ENCODE data around the gene ADAMTS2. TPM values are rescaled to one million over a fixed set of nuclear protein-coding genes. Genes with fewer than 3 reads are reported as not detected.

ADAMTS2 gene
- polyA plus RNA-seq, 1 experiment: 129 TPM

- CTCF ChIA-PET: interaction anchor here (1.2 to 2.0 kb wide), 2 partner anchors 23 to 199 kb away, joined by 3 to 8 read pairs; no protein-coding TSS in a partner anchor
- Histone ChIP-seq H3K36me3 (ENCODE audit: control insufficient read depth, insufficient read depth, low read length) (peaks cover 13% of the 10 kb centered on the region), H3K4me3 (ENCODE audit: low read depth, low read length) (no peak overlapping the region), H3K27me3 (ENCODE audit: control insufficient read depth, insufficient read depth, low read length) (no peaks in the 10 kb centered on the region)
- POLR2A ChIA-PET: no interaction called here
- TF ChIP-seq CTCF (IDR thresholded peaks at IDR 0.05; ENCODE audit: insufficient read depth, low read depth, low read length): no peak
- DNase-seq (ENCODE audit: low read depth): no peak
These were observed 201.8 kb downstream of the ADAMTS2 start for GRCh38 chr5:179143446-179143845.

- CTCF ChIA-PET: interaction anchor here (1.2 to 2.0 kb wide), 2 partner anchors 24 to 200 kb away, joined by 3 to 8 read pairs; no protein-coding TSS in a partner anchor
- peak; percentile 44 for DNase-seq (ENCODE audit: low read depth)
- TF ChIP-seq CTCF (IDR thresholded peaks at IDR 0.05; ENCODE audit: insufficient read depth, low read depth, low read length): no peak
- no peaks in the 10 kb centered on the region for H3K27me3 ChIP-seq (ENCODE audit: control insufficient read depth, insufficient read depth, low read length)
- peaks cover 16% of the 10 kb centered on the region for H3K36me3 ChIP-seq (ENCODE audit: control insufficient read depth, insufficient read depth, low read length)
- POLR2A ChIA-PET: no interaction called here
- no peak overlapping the region for H3K4me3 ChIP-seq (ENCODE audit: low read depth, low read length)
These were observed 202.6 kb downstream of the ADAMTS2 start for GRCh38 chr5:179142434-179143198.

- Histone ChIP-seq H3K27me3 (ENCODE audit: control insufficient read depth, insufficient read depth, low read length) (no peaks in the 10 kb centered on the region), H3K4me3 (ENCODE audit: low read depth, low read length) (no peak overlapping the region), H3K36me3 (ENCODE audit: control insufficient read depth, insufficient read depth, low read length) (peaks cover 16% of the 10 kb centered on the region)
- TF ChIP-seq CTCF (IDR thresholded peaks at IDR 0.05; ENCODE audit: insufficient read depth, low read depth, low read length): no peak
- POLR2A ChIA-PET: no interaction called here
- DNase-seq (ENCODE audit: low read depth): no peak
- CTCF ChIA-PET: interaction anchor here (2.0 kb wide), 1 partner anchor 25 kb away, joined by 8 read pairs; no protein-coding TSS in a partner anchor
These were observed 203.4 kb downstream of the ADAMTS2 start for GRCh38 chr5:179141867-179142266.

- Histone ChIP-seq H3K27me3 (ENCODE audit: control insufficient read depth, insufficient read depth, low read length) (no peaks in the 10 kb centered on the region), H3K4me3 (ENCODE audit: low read depth, low read length) (no peak overlapping the region), H3K36me3 (ENCODE audit: control insufficient read depth, insufficient read depth, low read length) (peaks cover 22% of the 10 kb centered on the region)
- TF ChIP-seq CTCF (IDR thresholded peaks at IDR 0.05; ENCODE audit: insufficient read depth, low read depth, low read length): no peak
- ChIA-PET CTCF (interaction anchor here (1.1 kb wide), 1 partner anchor 27 kb away, joined by 3 read pairs; no protein-coding TSS in a partner anchor), POLR2A (no interaction called here)
- no peak for DNase-seq (ENCODE audit: low read depth)
These were observed 205.0 kb downstream of the ADAMTS2 start for GRCh38 chr5:179140293-179140692.

- TF ChIP-seq CTCF (IDR thresholded peaks at IDR 0.05; ENCODE audit: insufficient read depth, low read depth, low read length): no peak
- peaks cover 22% of the 10 kb centered on the region for H3K36me3 ChIP-seq (ENCODE audit: control insufficient read depth, insufficient read depth, low read length)
- DNase-seq (ENCODE audit: low read depth): no peak
- H3K27me3 ChIP-seq (ENCODE audit: control insufficient read depth, insufficient read depth, low read length): no peaks in the 10 kb centered on the region
- POLR2A ChIA-PET: no interaction called here
- H3K4me3 ChIP-seq (ENCODE audit: low read depth, low read length): no peak overlapping the region
- CTCF ChIA-PET: interaction anchor here (1.1 kb wide), 1 partner anchor 28 kb away, joined by 3 read pairs; no protein-coding TSS in a partner anchor
These were observed 205.4 kb downstream of the ADAMTS2 start for GRCh38 chr5:179139936-179140235.
